HG03460 (cell line): ENCODE data around the gene TXNDC16.
"Not testable (repeated sequence)": the region's sequence is repeated elsewhere in the genome, so short reads cannot be mapped to it uniquely, and the experiment has no call there.

Experiments used
- ATAC-seq: cut with Tn5 transposase; IDR thresholded peaks from one replicate; pipeline ENCODE4 v1.9.1; 2021; ENCODE audit not compliant: unreplicated experiment

The TXNDC16 gene

DNA sequence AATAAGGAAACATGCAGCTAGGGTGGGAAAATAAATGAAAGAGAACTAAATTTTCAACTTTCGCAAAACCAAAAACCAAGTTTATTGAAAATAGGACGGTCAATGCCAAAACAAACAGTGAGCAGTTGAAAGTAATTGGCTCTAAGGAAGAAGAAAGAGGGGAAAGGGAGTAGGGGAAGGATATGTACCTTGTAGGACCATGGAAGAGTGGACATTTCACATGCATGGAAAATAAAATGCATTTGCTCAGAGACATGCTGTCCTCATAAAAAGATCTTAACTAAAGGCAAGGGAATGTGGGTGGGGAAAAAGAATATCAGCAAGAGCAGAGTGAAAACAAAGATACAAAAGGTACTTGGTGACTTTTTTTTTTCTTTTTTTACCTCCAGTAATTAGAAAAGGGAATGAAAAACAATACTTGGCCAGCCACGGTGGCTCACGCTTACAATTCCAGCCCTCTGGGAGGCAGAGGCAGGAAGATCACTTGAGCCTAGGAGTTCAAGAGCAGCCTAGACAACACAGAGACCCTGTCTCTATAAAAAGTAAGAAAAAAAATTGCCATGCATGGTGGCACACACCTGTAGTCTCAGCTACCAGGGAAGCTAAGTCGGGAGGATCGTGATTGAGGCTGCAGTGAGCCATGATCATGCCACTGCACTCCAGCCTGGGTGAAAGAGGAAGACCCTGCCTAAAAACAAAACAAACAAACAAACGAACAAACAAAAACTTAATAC lies 6.6 kb downstream of the TXNDC16 start:
- ATAC-seq, result no peak

GRCh38 chr14:52538623-52539022 lies 13.7 kb downstream of the TXNDC16 start:
- no peak for ATAC-seq

DNA sequence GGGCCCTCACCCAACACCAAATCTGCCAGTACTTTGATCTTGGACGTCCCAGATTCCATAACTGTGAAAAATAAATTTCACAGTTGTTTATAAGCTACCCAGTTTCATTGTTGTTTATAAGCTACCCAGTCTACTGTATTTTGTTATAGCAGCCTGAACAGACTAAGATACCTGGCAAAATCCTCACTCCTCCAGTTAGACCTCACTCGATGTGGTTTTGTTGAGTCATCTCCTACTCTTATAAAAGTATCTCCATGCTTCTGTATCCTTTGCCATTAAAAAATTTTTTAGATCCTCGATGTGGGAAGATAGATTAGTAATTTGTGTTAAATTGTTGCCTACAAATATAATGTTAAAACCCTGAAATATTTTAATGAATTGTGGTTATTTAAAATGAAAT lies 16.0 kb downstream of the TXNDC16 start:
- no peak for ATAC-seq

DNA sequence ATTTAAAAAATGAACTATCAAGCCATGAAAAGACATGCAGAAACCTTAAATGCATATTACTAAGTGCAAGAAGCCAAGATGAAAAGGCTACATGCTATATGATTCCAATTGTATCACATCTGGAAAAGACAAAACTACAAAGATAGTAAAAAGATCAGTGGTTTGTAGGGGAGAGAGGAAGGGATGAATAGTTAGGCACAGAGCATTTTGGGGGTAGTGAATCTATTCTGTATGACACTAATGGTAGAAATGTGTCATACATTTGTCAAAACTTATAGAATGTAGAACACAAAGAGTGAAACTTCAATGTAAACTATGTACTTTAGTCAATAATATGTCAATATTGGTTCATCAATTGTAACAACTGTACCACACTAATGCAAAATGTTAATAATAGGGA lies 20.8 kb downstream of the TXNDC16 start:
- ATAC-seq, result no peak

GRCh38 chr14:52527052-52527451 lies 25.3 kb downstream of the TXNDC16 start:
- ATAC-seq, result no peak

- ATAC-seq, result no peak
These were observed 29.5 kb downstream of the TXNDC16 start for GRCh38 chr14:52522581-52523345.

DNA sequence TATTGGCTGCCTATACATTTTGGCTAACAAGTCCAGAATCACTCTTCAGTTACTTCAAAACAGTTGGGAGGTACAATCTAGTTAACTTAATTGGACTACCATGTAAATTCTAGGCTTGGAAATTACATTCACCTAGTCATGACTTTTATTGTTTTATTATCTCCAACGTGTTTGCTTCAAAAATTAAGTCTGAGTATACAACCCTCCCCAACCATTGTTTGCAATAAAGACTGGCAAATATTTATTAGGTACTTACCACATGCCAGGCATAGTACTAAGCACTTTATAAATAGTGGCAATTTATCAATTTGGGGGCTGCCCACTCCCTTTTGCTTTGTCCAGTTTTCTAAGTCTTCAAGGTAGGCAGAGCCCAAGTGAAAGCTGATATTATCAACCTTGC lies 30.3 kb downstream of the TXNDC16 start:
- ATAC-seq, result no peak

GRCh38 chr14:52514046-52514811 lies 38.1 kb downstream of the TXNDC16 start:
- no peak for ATAC-seq

GRCh38 chr14:52513249-52513648 lies 39.1 kb downstream of the TXNDC16 start:
- no peak for ATAC-seq

DNA sequence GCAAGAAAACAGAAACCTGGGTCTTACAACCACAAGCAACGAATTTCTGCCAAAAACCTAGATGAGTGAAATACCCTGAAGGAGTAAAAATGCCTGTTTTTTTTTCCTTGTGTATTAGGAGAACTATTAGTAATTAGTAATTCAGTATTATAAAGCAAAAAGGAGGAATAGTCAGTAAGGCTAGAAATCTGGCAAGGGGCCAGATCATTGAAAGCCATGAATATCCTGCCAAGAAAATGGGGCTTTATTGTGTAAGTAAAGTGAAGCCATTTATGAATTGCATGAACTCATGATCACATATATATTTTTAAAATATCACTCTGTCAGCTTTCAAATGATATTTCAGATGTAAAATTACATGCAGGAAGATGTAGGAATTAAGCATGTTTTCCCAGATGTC lies 57.9 kb downstream of the TXNDC16 start:
- ATAC-seq, result no peak

GRCh38 chr14:52485350-52485960 lies 66.8 kb downstream of the TXNDC16 start:
- no peak for ATAC-seq

DNA sequence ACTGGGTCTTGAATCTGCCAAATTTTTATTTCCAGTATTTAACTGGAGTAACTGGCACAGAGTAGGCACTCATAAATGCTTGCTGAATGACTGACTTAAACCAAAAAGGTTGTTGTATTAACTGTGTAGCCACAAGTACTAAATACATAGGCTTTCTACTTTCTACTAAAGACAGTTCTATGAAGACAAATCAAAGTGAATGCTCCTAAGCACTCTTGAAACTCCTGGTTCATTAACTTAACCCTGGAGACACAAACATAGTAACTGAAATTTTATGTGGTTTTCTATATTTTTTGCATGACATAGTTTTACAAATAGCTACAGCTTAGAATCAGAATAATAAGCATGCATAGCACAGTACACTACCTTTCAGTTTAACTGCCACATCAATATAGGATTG lies 70.4 kb downstream of the TXNDC16 start:
- no peak for ATAC-seq

GRCh38 chr14:52473557-52473956 lies 78.7 kb downstream of the TXNDC16 start:
- no peak for ATAC-seq

- ATAC-seq, result no peak
These were observed 79.6 kb downstream of the TXNDC16 start for GRCh38 chr14:52472728-52473127.

- ATAC-seq, result not testable (repeated sequence)
These were observed 80.1 kb downstream of the TXNDC16 start for GRCh38 chr14:52472251-52472650.

DNA sequence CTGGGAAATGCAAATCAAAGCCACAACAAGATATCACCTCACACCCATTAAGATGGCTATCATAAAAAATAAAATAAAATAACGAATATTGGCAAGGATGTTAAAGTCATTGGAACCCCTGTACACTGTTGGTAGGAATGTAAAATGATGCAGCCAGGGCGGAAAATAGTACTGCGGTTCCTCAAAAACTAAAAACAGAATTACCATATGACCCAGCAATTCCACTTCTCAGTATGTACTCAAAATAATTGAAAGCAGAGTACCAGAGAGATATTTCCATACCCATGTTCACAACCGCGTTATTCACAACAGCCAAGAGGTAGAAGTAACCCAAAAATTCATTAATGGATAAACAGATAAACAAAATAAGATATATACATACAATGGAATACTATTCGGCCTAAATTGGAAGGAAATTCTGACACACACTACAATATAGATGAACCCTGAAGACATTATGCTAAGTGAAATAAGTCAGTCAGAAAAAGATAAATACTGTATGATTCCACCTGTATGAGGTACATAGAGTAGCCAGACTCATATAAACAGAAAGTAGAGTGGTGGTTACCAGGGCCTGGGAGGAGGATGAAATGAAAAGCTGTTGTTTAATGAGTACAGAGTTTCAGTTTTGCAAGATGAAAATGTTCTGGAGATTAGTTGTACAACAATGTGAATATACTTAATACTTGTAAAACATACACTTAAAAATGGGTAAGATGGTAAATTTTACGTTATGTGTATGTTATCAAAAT lies 84.6 kb downstream of the TXNDC16 start:
- no peak for ATAC-seq

DNA sequence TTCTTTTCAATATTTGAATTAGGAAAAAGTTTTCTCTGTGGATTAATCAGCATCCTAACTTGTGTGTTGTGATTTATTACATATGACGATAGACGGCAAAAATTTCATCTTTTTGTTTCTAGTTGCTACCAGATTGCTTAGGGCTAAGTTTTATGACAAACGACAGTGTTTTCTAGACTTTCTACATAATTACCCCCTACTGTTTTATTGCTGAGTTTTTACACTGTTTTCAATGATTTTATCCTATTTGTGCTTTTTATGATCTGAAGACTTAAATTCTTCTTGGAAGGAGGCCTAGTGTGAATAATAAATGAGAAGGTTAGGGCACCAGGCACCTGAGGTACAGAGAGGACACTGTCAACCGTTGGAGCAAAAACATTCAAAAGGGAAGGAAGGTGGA lies 88.1 kb downstream of the TXNDC16 start:
- no peak for ATAC-seq

DNA sequence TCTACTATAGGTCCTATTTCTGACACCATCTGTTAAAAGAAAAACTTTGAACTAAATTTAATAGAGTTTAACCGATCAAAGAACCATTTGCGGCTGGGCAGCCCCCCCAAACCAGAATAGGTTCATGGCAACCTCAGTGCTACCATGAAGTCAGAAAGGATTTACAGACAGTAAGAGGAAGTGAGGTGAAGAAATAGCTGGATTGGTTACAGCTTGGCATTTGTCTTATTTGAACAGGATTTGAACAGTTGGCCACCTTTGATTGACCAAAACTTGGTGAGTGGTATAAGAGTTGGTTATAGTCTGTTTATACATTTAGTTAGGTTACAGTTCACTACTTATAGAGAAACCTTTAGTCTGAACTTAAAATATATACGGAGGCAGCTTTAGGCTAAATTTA lies 88.9 kb downstream of the TXNDC16 start:
- ATAC-seq, result no peak

DNA sequence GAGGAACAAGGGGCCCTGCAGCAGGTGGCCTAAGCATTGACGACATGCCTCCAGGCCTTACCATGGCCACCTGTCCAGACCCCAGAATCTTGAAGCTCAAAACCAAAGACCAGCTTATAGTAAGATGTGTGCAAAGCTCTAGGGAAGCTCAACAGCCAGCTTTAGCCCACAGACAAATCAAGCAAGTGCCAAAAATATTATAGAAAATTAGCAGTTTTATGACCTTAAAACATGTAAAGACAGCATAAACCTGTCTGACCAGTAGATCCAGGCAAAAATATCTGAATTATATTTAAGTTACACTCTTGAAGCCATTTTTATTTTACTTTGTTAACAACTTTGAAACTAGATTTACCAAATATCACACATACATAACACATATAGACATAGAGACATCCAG lies 90.6 kb downstream of the TXNDC16 start:
- no peak for ATAC-seq

DNA sequence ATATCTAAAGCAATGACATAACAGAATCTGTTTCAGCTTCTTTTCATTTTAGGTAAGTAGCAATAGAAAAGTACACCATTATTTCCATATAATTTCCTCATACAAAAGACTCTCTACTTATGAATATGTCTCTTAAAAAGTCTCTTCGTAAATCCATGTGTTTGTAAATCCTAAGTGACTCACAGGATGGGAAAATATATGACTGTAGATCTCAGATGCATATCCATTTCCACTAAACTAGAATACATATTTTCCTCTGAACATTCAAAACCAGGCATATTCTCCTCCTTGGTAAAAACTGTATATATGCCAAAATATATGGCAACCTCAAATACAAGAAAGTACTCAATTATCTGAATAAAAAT lies 93.6 kb downstream of the TXNDC16 start:
- ATAC-seq, result no peak

- no peak for ATAC-seq
These were observed 94.9 kb downstream of the TXNDC16 start for GRCh38 chr14:52457411-52457810.
